ENCODE data around the gene PARD3B.

- no peak for TF ChIP-seq BHLHE40 (IDR thresholded peaks at IDR 0.05; ENCODE audit: borderline replicate concordance)
- TF ChIP-seq PKNOX1 (IDR thresholded peaks at IDR 0.05): no peak
- TF ChIP-seq SUZ12 (IDR thresholded peaks at IDR 0.05): no peak
- no peak for TF ChIP-seq L3MBTL2 (conservative IDR thresholded peaks at IDR 0.05)
- no peak for TF ChIP-seq CTBP1 (IDR thresholded peaks at IDR 0.05; ENCODE audit: borderline replicate concordance)
- no peak for TF ChIP-seq FOXA1 (IDR thresholded peaks at IDR 0.05)
- no peak for TF ChIP-seq ZNF384 (IDR thresholded peaks at IDR 0.05)
- no peak for TF ChIP-seq LEF1 (IDR thresholded peaks at IDR 0.05; ENCODE audit: borderline replicate concordance)
- no peak for TF ChIP-seq TARDBP (IDR thresholded peaks at IDR 0.05)
- no peak for TF ChIP-seq HDGF (IDR thresholded peaks at IDR 0.05; ENCODE audit: borderline replicate concordance)
- TF ChIP-seq SP1 (IDR thresholded peaks at IDR 0.05): no peak
- TF ChIP-seq NFRKB (IDR thresholded peaks at IDR 0.05): no peak
Observed at GRCh38 chr2:204972606-204973336, 427.5 kb downstream of the PARD3B start.
